Panc1 (cell line): Measurements from ENCODE around the gene GCNT3. TPM values are rescaled to one million over a fixed set of nuclear protein-coding genes. Genes with fewer than 3 reads are reported as not detected.

Experiments
- ATAC-seq: fragments of 200-7000 bp; cut with Tn5 transposase; 2 replicates; pipeline ENCODE4 v1.9.1; 2020; ENCODE audit warnings: mild to moderate bottlenecking, moderate library complexity
- BruUV-seq: library from RNA; stranded (reverse); fragments of 400-500 nt; replicated peaks from 2 replicates; lab custom pipeline; 2021; lab: Mats Ljungman, UMichigan
- CTCF ChIA-PET: fragments of 300-600 bp; sonication (Branson Sonifier 250); formaldehyde crosslinking; loops from one replicate; lab custom pipeline; 2022; ENCODE audit warnings: antibody characterized with exemption; lab: Charles Lee
- POLR2A ChIA-PET: fragments of 300-600 bp; sonication (Branson Sonifier 250); formaldehyde crosslinking; loops from one replicate; lab custom pipeline; 2022; ENCODE audit warnings: antibody characterized with exemption; lab: Charles Lee
- DNase-seq: peaks from one replicate; pipeline ENCODE4 v3.0.0-alpha.2; 2010; ENCODE audit warnings: low read depth, low spot score
- H3K27ac ChIP-seq: 2 replicates; pipeline ENCODE4 v1.5.1; 2011; ENCODE audit warnings: mild to moderate bottlenecking, low read length, inconsistent platforms
- H3K27me3 ChIP-seq: fragments of 200-500 bp; sonication (Bioruptor generic); 2 replicates; pipeline ENCODE4 v1.6.0; 2014; ENCODE audit warnings: low read length, inconsistent platforms; ENCODE audit not compliant: control insufficient read depth, insufficient read depth
- H3K36me3 ChIP-seq: fragments of 200-500 bp; sonication (Bioruptor generic); 2 replicates; pipeline ENCODE4 v1.5.1; 2014; ENCODE audit warnings: inconsistent platforms, mild to moderate bottlenecking, low read length, moderate library complexity; ENCODE audit not compliant: control insufficient read depth, insufficient read depth
- H3K4me1 ChIP-seq: 2 replicates; pipeline ENCODE4 v1.5.1; 2011; ENCODE audit warnings: inconsistent platforms, mild to moderate bottlenecking, low read length, moderate library complexity; ENCODE audit not compliant: control insufficient read depth, insufficient read depth
- H3K4me3 ChIP-seq, 2 experiments: 2 replicates each; pipeline ENCODE4 v1.5.1; 2011 to 2012; ENCODE audit warnings: low read depth in 2 of 2, low read length in 2 of 2, mild to moderate bottlenecking in 2 of 2, inconsistent platforms in 1 of 2, moderate library complexity in 1 of 2
- H3K9me3 ChIP-seq: fragments of 200-500 bp; sonication (Bioruptor generic); 2 replicates; pipeline ENCODE4 v1.5.1; 2014; ENCODE audit warnings: low read depth, mild to moderate bottlenecking, inconsistent platforms, low read length, moderate library complexity; ENCODE audit not compliant: control insufficient read depth, insufficient read depth
- POLR2AphosphoS5 ChIP-seq: IDR thresholded peaks from 2 replicates; pipeline ENCODE4 v1.6.1; 2012; ENCODE audit warnings: mild to moderate bottlenecking, low read depth, low read length, moderate library complexity
- REST ChIP-seq, 2 experiments: IDR thresholded peaks; 2 replicates each; pipeline ENCODE4 v1.6.1; 2011 to 2012; ENCODE audit warnings: low read depth in 2 of 2, control low read depth in 1 of 2, low read length in 1 of 2, mild to moderate bottlenecking in 1 of 2, moderate library complexity in 1 of 2; ENCODE audit not compliant: insufficient read depth in 1 of 2
- SIN3A ChIP-seq: IDR thresholded peaks from 2 replicates; pipeline ENCODE4 v1.6.1; 2012; ENCODE audit warnings: low read depth, mild to moderate bottlenecking, low read length, moderate library complexity, borderline replicate concordance; ENCODE audit not compliant: insufficient read depth
- TCF7L2 ChIP-seq: IDR thresholded peaks from 2 replicates; pipeline ENCODE4 v1.6.1; 2011; ENCODE audit warnings: mild to moderate bottlenecking, low read depth, low read length, inconsistent platforms
- in situ Hi-C: cut with HindIII; loops from 2 replicates; pipeline ENCODE4 v1.10.0; 2016; ENCODE audit warnings: low sequenced_read_pairs, low pct_unique_long_range_greater_than_20kb
- intact Hi-C: fragments of 100-400 bp; cut with micrococcal nuclease; formaldehyde crosslinking; loops from one replicate; pipeline ENCODE4 v1.10.0; 2022; ENCODE audit not compliant: unreplicated experiment
- total RNA-seq: library from RNA; stranded (reverse); gene quantifications from one replicate; pipeline ENCODE4 v1.2.1, GENCODE V29; 2021; ENCODE audit not compliant: unreplicated experiment
- TF ChIP-seq, protein P1 (sequence below): fragments of 450-650 bp; IDR thresholded peaks from 2 replicates; pipeline ENCODE4 v1.5.1; 2017; ENCODE audit warnings: mild to moderate bottlenecking

GCNT3 gene
- total RNA-seq, 1 experiment from 2014 or later: not detected

DNA sequence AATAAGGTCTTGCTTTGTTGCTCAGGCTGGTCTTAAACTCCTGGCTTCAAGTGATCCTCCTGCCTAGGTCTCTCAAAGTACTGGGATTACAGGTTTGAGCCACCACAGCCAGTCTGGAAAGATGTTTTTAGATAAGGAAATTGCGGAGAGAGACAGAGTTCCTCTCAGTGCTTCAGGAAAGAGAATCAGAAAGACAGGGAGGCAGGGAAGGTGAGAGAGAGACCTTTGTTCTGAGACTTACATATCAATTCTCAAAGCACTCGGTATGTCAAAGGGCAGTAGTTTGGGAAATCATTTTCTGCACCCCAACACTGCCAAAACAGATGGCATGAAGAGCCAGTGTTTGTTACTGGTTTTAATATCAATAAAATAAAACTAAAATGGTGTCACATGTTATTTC, 13.1 kb upstream of the GCNT3 start:
- BruUV-seq: no TSS peak
- intact Hi-C loops: no loop called here
- no peak overlapping the region for H3K4me3 ChIP-seq
- no peak for TF ChIP-seq REST (IDR thresholded peaks at IDR 0.05; ENCODE audit: insufficient read depth in 1 of 2, low read depth in 2 of 2, low read length in 1 of 2)
- no peak for TF ChIP-seq POLR2AphosphoS5
- no peak for TF ChIP-seq TCF7L2
- TF ChIP-seq, protein P1, sequence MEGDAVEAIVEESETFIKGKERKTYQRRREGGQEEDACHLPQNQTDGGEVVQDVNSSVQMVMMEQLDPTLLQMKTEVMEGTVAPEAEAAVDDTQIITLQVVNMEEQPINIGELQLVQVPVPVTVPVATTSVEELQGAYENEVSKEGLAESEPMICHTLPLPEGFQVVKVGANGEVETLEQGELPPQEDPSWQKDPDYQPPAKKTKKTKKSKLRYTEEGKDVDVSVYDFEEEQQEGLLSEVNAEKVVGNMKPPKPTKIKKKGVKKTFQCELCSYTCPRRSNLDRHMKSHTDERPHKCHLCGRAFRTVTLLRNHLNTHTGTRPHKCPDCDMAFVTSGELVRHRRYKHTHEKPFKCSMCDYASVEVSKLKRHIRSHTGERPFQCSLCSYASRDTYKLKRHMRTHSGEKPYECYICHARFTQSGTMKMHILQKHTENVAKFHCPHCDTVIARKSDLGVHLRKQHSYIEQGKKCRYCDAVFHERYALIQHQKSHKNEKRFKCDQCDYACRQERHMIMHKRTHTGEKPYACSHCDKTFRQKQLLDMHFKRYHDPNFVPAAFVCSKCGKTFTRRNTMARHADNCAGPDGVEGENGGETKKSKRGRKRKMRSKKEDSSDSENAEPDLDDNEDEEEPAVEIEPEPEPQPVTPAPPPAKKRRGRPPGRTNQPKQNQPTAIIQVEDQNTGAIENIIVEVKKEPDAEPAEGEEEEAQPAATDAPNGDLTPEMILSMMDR: no peak
- no peak for TF ChIP-seq SIN3A
- no peaks in the 10 kb centered on the region for H3K36me3 ChIP-seq
- CTCF ChIA-PET: interaction anchor here (1.4 kb wide), 1 partner anchor 66 kb away, joined by 3 read pairs; no protein-coding TSS in a partner anchor
- ATAC-seq (no peak), DNase-seq (no peak)
- in situ Hi-C loops: no loop called here
- no peak overlapping the region for H3K27ac ChIP-seq
- no peaks in the 10 kb centered on the region for H3K4me1 ChIP-seq
- H3K9me3 ChIP-seq: no peaks in the 10 kb centered on the region
- POLR2A ChIA-PET: interaction anchor here (0.7 kb wide), 1 partner anchor 63 kb away, joined by 4 read pairs; no protein-coding TSS in a partner anchor
- H3K27me3 ChIP-seq: no peaks in the 10 kb centered on the region

DNA sequence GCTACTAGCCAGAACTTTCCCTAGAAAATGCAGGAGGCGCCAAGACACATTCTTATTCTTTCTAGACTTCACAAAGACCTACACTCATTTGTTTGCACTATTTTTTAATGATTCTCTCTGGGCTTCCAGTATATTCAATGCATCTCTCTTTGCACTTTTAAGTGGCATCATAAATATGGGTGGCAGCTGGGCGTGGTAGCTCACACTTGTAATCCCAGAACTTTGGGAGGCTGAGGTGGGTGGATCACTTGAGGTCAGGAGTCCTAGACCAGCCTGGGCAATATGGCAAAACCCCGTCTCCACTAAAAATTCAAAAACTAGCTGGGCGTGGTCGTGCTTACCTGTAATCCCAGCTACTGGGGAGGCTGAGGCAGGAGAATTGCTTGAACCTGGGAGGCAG, 5.6 kb upstream of the GCNT3 start:
- BruUV-seq: no TSS peak
- Histone ChIP-seq H3K27me3 (no peaks in the 10 kb centered on the region), H3K9me3 (no peaks in the 10 kb centered on the region), H3K4me1 (no peaks in the 10 kb centered on the region), H3K27ac (no peak overlapping the region), H3K36me3 (no peaks in the 10 kb centered on the region), H3K4me3 (no peak overlapping the region)
- ChIA-PET POLR2A (no interaction called here), CTCF (no interaction called here)
- intact Hi-C loops (no loop called here), in situ Hi-C loops (no loop called here)
- TF ChIP-seq, protein P1: no peak
- no peak for TF ChIP-seq TCF7L2
- no peak for TF ChIP-seq POLR2AphosphoS5
- TF ChIP-seq SIN3A: no peak
- TF ChIP-seq REST (IDR thresholded peaks at IDR 0.05; ENCODE audit: insufficient read depth in 1 of 2, low read depth in 2 of 2, low read length in 1 of 2): no peak
- DNase-seq (no peak), ATAC-seq (no peak)
